Loucy (cell line): ENCODE results near the gene SOX8.

Experiments used
- H2AFZ ChIP-seq: fragments of 200-600 bp; sonication (generic); 2 replicates; pipeline ENCODE4 v1.6.0; 2016; ENCODE audit warnings: antibody characterized with exemption, mild to moderate bottlenecking, low read length, moderate library complexity
- H3F3A ChIP-seq: fragments of 200-600 bp; 2 replicates; pipeline ENCODE4 v1.6.0; 2016; ENCODE audit warnings: antibody characterized with exemption, low read depth, mild to moderate bottlenecking
- H3K27me3 ChIP-seq: fragments of 200-600 bp; sonication (generic); 2 replicates; pipeline ENCODE4 v1.6.1; 2014; ENCODE audit warnings: low read length, mild to moderate bottlenecking; ENCODE audit not compliant: insufficient read depth, poor library complexity, severe bottlenecking
- H3K36me3 ChIP-seq: fragments of 200-600 bp; sonication (generic); 2 replicates; pipeline ENCODE4 v1.6.1; 2016; ENCODE audit warnings: low read length; ENCODE audit not compliant: insufficient read depth
- H3K4me1 ChIP-seq: fragments of 200-600 bp; sonication (generic); 2 replicates; pipeline ENCODE4 v1.5.1; 2014; ENCODE audit warnings: low read length, mild to moderate bottlenecking; ENCODE audit not compliant: insufficient read depth, poor library complexity, severe bottlenecking
- H3K4me2 ChIP-seq: fragments of 200-600 bp; sonication (generic); 2 replicates; pipeline ENCODE4 v1.6.0; 2014; ENCODE audit warnings: antibody characterized with exemption, low read length, low read depth, mild to moderate bottlenecking; ENCODE audit not compliant: poor library complexity, severe bottlenecking
- H3K4me3 ChIP-seq: fragments of 200-600 bp; sonication (generic); 2 replicates; pipeline ENCODE4 v1.5.1; 2014; ENCODE audit warnings: low read length, mild to moderate bottlenecking, mixed read lengths; ENCODE audit not compliant: poor library complexity, severe bottlenecking
- H3K79me2 ChIP-seq: fragments of 200-600 bp; sonication (generic); 2 replicates; pipeline ENCODE4 v1.6.1; 2014; ENCODE audit warnings: low read length; ENCODE audit not compliant: insufficient read depth
- H3K9ac ChIP-seq: fragments of 200-600 bp; sonication (generic); 2 replicates; pipeline ENCODE4 v1.6.0; 2014; ENCODE audit warnings: mild to moderate bottlenecking, low read depth, low read length, moderate library complexity; ENCODE audit not compliant: poor library complexity, severe bottlenecking
- H3K9me2 ChIP-seq: fragments of 200-600 bp; sonication (generic); replicated peaks from 2 replicates; pipeline ENCODE4 v1.6.1; 2016; ENCODE audit warnings: low read depth, low read length, mixed read lengths
- H3K9me3 ChIP-seq: fragments of 200-600 bp; sonication (generic); 2 replicates; pipeline ENCODE4 v1.6.1; 2014; ENCODE audit warnings: mild to moderate bottlenecking, antibody characterized with exemption, low read length, low read depth; ENCODE audit not compliant: insufficient read depth
- H4K20me1 ChIP-seq: fragments of 200-600 bp; sonication (generic); 2 replicates; pipeline ENCODE4 v1.6.0; 2014; ENCODE audit warnings: antibody characterized with exemption, low read length, mild to moderate bottlenecking; ENCODE audit not compliant: insufficient read depth, poor library complexity, severe bottlenecking
- CTCF ChIP-seq: fragments of 200-600 bp; sonication (generic); conservative IDR thresholded peaks from 2 replicates; pipeline ENCODE4 v1.5.1; 2014; ENCODE audit warnings: mild to moderate bottlenecking, antibody characterized with exemption, low read length
- EZH2phosphoT487 ChIP-seq: fragments of 200-600 bp; IDR thresholded peaks from 2 replicates; pipeline ENCODE4 v1.6.1; 2018; ENCODE audit warnings: antibody characterized with exemption, mild to moderate bottlenecking, moderate library complexity, borderline replicate concordance

The SOX8 gene

GRCh38 chr16:1001096-1001495 lies 19.5 kb downstream of the SOX8 start:
- no peak for TF ChIP-seq CTCF
- TF ChIP-seq EZH2phosphoT487 = no peak
- Histone ChIP-seq H3K79me2 (no peaks in the 10 kb centered on the region), H3K4me3 (no peak overlapping the region), H2AFZ (no peak overlapping the region), H3F3A (no peaks in the 10 kb centered on the region), H3K4me1 (no peaks in the 10 kb centered on the region), H3K9me3 (no peaks in the 10 kb centered on the region; the same call in 1 of the 2 replicates), H3K27me3 (no peaks in the 10 kb centered on the region), H3K4me2 (no peak overlapping the region), H4K20me1 (no peaks in the 10 kb centered on the region), H3K36me3 (no peaks in the 10 kb centered on the region), H3K9ac (no peak overlapping the region), H3K9me2 (no peaks in the 10 kb centered on the region)

GRCh38 chr16:1002399-1003166 lies 21.0 kb downstream of the SOX8 start:
- H3K4me3 ChIP-seq = no peak overlapping the region
- no peaks in the 10 kb centered on the region for H3K4me1 ChIP-seq
- no peak overlapping the region for H2AFZ ChIP-seq
- H3K79me2 ChIP-seq = no peaks in the 10 kb centered on the region
- TF ChIP-seq EZH2phosphoT487 = no peak
- no peak for TF ChIP-seq CTCF
- H3K36me3 ChIP-seq = no peaks in the 10 kb centered on the region
- H3K4me2 ChIP-seq = no peak overlapping the region
- no peaks in the 10 kb centered on the region for H3K27me3 ChIP-seq
- H3K9me2 ChIP-seq = no peaks in the 10 kb centered on the region
- no peaks in the 10 kb centered on the region for H4K20me1 ChIP-seq
- H3F3A ChIP-seq = no peaks in the 10 kb centered on the region
- no peaks in the 10 kb centered on the region; the same call in 1 of the 2 replicates for H3K9me3 ChIP-seq
- H3K9ac ChIP-seq = no peak overlapping the region

GRCh38 chr16:1003391-1004347 lies 22.1 kb downstream of the SOX8 start:
- Histone ChIP-seq H3K9ac (no peak overlapping the region), H3K4me3 (no peak overlapping the region)

More at GRCh38 chr16:1003391-1004347, 22.1 kb downstream of the SOX8 start:
- no peak overlapping the region for H3K4me2 ChIP-seq
- H4K20me1 ChIP-seq = no peaks in the 10 kb centered on the region
- no peak overlapping the region for H2AFZ ChIP-seq
- no peaks in the 10 kb centered on the region for H3K79me2 ChIP-seq
- no peaks in the 10 kb centered on the region for H3K9me2 ChIP-seq
- H3K27me3 ChIP-seq = no peaks in the 10 kb centered on the region
- no peaks in the 10 kb centered on the region for H3K4me1 ChIP-seq
- no peaks in the 10 kb centered on the region; the same call in 1 of the 2 replicates for H3K9me3 ChIP-seq
- H3K36me3 ChIP-seq = no peaks in the 10 kb centered on the region
- no peaks in the 10 kb centered on the region for H3F3A ChIP-seq
- no peak for TF ChIP-seq CTCF
- TF ChIP-seq EZH2phosphoT487 = no peak
